SH-SY5Y (cell line): ENCODE measurements around the gene ZNF521.

Source experiments
- GATA2 ChIP-seq: IDR thresholded peaks from 2 replicates; pipeline ENCODE4 v1.6.1; 2011; ENCODE audit warnings: mild to moderate bottlenecking, low read depth, low read length
- GATA3 ChIP-seq: IDR thresholded peaks from 2 replicates; pipeline ENCODE4 v1.6.1; 2011; ENCODE audit warnings: low read depth, mild to moderate bottlenecking, low read length, moderate library complexity

Gene ZNF521

DNA sequence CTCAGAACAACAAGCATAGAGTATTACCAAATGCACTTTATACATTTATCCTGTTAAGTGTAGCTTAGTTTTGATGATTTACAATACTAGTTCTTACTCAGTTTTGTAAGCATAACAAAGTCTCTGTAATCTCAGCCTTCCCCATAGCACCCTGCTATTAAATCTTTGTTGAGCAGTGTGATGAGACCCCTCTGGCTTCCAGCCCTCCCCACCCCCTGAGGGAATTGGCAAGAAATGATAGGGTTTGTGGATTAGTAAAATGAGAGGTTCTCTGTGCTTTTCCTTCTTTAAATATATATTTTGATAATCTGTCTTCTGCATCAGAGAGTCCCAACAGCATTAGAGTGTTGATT lies 37.2 kb downstream of the ZNF521 start:
- TF ChIP-seq GATA3, result no peak
- no peak for TF ChIP-seq GATA2

DNA sequence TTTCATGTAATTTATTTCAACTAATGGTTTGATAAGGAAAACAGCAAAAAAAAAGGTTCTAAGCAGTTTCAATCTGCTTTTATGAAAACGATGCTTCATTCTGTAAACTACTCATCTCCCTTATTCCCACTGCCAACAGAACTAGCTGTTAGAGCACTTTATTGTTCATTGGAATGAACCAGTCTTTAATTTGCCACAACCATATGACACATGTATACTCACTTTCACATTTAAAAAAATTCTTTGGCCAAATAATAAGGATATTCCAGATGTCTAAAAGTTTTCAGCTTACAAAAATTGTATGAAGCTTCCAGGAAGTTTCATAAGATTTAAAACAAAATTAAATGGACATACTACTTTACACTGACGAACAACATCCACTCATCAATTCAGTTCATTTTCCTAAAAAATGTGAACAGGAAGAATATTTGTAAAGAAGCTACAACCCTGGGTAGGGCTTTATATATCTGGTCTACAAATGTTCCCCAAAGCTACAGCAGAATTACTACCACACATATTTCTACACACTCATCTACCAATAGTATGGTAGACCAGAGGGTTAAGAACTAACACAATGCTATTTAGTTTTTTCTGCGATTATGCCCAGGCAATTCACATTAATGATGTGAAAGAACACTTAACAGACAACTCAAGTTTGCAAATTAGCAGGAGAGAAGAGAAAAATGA lies 37.7 kb downstream of the ZNF521 start:
- TF ChIP-seq GATA3 (no peak), GATA2 (no peak)

DNA sequence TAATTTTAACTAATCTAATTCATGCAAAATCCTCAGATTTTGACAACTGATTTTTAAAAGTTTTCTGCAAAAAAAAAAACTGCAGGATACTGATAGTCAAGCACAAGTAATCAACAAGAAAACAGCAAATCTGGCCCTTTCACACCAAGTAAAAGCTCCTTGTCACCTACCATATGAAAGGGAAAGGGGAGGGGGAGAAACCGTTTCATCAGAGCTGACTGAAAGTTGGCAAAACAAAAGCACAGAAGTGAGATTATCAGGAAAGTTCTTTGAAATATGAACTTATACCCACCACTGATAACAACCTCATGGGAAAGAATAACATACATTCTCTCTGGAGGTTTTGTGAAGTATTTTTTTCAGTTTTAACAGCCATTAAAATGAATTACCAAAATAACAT lies 38.7 kb downstream of the ZNF521 start:
- TF ChIP-seq GATA2 (no peak), GATA3 (no peak)

DNA sequence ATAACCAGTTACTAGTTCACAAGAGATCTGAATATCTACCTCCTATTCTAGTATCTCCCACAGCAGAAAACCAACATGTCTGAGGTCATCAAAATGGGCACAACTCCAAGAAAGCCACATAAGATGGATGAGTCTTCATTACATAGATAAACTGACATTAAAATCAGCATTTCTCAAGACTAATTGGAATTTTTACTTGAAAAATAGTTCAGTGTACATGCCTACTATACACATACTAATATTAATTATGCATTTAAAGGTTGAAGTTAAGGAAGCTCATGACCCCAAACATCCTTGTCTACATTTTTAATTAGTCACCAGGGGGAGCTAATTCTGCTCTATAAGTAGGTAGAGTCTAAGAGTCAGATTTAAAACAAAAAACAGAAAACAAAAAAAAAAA lies 41.9 kb downstream of the ZNF521 start:
- TF ChIP-seq GATA3, result no peak
- no peak for TF ChIP-seq GATA2

DNA sequence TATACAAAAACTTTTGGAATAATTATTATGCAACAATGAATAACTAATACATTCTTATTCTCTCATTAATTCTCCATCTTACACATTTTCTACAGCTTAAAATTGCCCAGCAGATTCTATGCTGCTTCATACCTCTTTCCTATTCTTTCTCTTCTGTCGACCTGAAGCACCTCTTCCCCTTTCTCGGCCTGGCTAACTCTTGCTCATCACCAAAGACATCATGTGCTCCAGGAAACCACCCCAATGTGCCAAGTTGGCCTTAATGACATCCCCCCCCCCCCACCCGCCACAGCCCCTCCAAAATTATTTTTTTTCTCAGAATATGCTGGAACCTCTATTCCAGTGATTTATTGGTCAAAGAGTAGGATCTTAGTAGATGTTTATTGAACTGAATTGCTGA lies 43.6 kb downstream of the ZNF521 start:
- no peak for TF ChIP-seq GATA3
- TF ChIP-seq GATA2, result no peak

DNA sequence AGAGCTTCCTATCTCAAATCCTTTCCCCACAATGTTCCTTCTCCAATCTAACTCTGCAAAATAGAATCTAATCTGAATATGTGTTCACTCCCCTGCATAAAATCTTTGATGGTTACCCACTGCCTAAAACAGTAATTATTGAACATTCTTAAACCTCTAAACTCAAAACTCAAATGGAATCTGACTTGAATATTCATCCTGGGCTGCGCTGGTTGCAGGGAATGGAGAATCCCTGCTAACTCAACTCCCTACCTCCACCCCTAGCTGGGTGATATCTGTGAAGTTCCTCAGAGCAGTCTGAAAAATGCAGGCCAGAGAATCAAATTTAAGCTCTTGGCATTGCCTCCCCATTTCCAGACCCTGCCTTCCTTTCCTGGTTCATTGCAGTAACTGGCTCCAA lies 44.8 kb downstream of the ZNF521 start:
- no peak for TF ChIP-seq GATA2
- TF ChIP-seq GATA3, result no peak

DNA sequence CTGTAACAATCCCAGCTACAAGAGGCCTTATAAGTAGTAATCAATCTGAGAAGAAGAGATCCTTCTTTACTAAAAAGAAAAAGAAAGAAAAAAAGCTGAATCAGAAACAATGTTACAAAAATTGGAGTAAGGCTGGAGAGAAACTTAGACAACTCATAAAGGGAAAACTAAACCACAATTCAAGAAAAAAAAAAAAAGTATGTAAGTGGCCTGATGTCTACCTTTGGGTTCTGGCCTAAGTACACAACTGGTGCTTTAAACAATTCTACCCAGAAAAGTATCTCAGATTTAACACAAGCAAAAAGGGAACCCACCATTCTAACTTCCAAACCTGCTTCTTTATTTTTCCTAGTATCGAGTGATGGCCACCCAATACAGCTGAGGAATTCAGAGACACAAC lies 45.3 kb downstream of the ZNF521 start:
- TF ChIP-seq GATA3 (no peak), GATA2 (no peak)

DNA sequence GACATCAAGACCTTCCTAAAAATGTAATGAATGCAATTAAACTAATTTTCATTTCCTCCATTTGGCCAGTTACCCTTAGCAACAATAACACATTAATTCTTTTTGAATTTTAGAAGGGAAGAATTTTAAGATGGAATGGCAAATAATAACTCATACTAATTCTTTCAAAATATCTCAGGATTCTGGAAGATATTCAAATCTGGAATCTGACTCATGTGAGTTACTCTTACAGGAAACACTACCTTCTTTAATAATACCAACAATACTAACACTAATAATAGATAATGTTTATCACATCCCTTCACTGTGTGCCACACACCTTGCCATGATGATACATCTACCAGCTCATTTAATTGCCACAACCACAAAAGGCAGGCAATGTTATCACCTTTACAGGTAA lies 46.4 kb downstream of the ZNF521 start:
- TF ChIP-seq GATA3 (no peak), GATA2 (no peak)

DNA sequence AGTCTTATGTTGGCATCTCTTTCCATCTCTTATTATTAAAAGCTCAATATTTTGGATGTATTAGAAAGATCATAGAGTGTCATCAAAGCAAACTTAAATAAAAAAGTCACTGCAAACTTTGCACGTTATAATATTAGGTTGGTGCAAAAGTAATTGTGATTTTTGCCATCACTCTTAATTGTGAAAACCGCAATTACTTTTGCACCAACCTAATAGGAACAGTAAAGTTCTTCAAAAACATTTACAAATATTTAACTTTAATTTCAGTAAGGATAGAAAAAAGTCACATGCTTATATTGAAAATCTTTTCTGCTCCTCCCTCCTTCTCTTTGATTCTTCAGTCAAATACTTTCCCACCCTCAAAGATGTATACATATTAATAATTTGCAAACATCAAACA lies 51.5 kb downstream of the ZNF521 start:
- no peak for TF ChIP-seq GATA2
- no peak for TF ChIP-seq GATA3

DNA sequence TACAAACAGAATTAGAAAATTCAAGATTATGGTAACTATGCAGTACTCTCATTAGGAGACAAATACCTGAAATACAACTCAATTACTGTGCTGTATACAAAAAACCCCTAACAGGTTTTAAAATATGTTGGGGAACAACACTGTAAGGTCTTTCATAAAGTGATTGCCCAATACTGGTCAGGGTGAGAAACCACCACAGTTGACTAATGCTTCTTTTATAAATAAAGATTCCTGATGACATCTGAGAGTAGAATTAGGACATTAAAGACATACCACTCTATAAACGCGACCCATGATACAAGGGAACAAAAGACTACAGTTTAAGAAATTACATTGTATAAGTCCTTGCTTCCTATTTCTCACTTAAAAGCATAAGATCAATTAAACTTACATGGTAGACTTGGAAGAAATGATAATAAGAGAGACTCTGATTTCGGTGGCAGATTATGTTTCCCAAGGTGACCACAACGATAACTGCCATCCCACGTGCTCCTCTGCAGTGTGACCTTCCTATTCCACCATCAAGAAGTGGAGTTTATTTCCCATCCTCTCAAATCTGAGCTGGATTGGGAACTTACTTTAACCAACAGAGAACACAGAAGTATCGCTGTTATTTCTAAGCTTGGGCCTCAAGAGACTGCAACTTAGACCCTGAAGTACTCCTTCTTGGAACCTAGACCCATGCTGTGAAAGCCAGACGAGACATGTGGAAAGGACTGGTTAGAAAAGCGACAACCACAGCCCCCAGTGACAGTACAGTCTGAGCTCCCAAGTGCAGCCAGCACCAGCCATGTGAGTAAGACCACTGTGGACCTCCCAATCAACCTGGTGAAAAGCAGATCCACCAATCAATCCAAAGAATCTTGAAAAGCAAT lies 52.3 kb downstream of the ZNF521 start:
- TF ChIP-seq GATA3, result no peak
- TF ChIP-seq GATA2, result no peak

DNA sequence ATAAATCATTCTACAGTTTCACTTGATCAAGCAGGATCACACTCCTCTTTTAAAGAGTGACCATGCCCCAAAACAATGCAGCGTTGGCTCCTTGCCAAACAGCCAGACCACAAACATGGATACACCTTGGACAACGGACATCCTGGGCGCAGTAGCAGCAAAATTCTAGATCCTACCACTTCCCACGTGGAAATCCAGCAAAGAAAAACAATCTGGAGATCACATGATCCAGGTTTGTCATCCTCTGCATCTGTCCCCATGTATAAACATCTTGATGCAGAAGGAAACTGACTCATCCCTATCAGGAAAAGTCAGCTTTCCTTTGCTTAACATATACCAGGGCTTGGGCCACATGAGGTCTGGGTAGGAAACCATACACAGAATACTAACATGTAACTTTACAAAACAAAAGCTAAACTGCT lies 53.1 kb downstream of the ZNF521 start:
- TF ChIP-seq GATA3 (no peak), GATA2 (no peak)

DNA sequence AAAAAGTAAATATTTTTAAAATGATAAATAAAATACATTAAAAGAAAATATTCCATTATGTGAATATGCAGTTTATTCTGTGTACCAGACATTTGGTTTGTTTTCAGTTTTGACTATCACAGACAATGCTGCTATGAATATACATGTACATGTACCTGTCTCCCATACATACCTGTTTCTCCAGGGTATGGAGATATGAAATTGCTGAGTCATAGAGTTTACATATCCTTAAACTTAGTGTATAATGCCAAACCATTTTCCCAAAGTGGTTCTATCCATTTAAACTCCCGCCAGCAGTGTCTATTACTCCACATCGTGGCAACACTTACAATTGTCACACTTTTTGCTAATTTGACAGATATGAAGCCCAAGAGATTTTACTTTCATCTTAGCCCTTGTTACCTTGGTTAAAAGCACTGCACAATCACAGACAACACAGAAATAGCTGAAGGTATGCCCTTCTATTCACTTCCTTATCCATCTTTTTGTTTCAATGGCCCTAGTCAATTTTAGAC lies 56.3 kb downstream of the ZNF521 start:
- TF ChIP-seq GATA2, result no peak
- TF ChIP-seq GATA3, result no peak

DNA sequence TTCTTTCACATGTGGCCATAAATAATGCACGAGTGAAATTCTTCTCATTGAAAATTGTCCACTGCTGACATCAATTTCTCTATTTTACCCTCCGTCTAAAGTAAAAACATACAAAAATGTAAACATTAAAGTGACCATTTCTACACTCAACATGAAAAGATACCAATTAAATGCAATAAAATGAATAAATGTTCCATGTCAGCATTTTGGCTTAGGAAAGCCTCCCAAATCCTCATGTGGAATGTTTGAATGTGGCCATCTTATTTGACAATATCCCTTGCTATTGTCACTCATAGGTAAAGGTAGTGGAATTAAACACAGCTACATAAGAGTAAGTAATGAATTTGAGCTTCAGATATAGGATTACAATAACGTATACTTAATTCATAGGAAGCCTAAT lies 60.8 kb downstream of the ZNF521 start:
- TF ChIP-seq GATA2, result no peak
- no peak for TF ChIP-seq GATA3

DNA sequence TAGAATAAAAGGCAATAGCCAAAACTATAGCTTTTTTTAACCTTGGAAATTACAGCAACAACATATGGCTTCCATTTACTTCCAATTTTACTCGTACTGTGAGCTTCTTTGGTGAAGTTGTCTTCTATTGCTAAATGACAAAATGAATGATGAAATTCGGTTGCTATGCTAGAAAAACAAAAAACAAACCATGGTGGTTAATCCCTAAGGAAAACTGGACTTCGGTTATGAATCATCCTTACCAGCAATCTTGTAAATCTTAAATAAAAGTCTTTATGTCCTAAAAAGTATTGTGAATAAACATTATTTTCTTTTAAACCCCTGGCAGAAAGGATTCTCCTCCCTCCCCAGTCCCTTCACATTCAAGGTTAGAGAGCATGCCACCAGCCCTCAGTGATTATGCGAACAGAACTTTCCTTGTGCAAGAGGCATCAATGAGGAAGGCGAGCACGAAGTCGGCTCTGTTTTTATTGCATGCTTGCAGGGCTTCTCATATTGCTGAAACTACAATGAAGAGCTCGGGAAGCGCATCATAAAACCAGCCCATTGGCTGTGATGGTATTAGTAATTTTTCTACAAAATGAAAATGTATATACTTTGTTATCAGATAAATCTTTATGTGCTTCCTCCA lies 62.9 kb downstream of the ZNF521 start:
- TF ChIP-seq GATA3 (no peak), GATA2 (no peak)

DNA sequence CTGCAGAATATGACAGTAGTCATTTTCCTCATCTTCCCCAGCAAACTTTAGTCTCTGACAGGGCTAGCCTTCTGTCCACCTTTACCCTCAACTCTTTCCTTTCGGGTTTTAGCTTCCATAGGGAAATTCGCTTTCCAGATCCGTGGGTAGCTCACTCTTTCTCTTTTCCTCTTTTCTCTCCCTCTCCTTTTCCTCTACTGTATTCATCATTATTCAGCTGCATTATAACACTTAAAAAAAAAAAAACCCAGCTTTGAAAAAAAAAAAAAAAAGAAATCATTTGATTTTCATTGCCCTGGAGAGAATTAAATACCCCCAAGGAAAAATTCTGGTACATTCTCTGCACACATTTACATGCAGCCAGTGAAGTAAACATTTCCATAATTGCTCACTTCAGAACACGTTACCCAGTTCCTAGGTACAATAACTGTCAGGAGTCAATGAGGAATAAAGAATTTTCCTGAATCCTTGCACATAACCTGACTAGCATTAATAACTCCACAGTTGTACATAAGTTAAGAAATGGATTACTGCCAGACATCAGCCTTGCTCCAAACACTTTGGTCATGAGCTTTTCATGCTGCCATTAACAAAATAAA lies 63.5 kb downstream of the ZNF521 start:
- TF ChIP-seq GATA2 (no peak), GATA3 (no peak)
